ENCODE data around the gene CYFIP1.

Gene CYFIP1

GRCh38 chr15:22979238-22980188 is 655 bp downstream of the CYFIP1 start:
- TF ChIP-seq CTCF (conservative IDR thresholded peaks at IDR 0.05; ENCODE audit: low read depth, low read length): no peak
- DNase-seq (ENCODE audit: low read depth): peak; percentile 57
- H3K4me3 ChIP-seq (ENCODE audit: low read depth, low read length): peak overlapping the region; percentile 94

- H3K4me3 ChIP-seq (ENCODE audit: low read depth, low read length): peak overlapping the region; percentile 94
These were observed 1.4 kb downstream of the CYFIP1 start for GRCh38 chr15:22978691-22979237.

GRCh38 chr15:22974745-22975144 is 5.4 kb downstream of the CYFIP1 start:
- no peak overlapping the region for H3K4me3 ChIP-seq (ENCODE audit: low read depth, low read length)
- no peak for DNase-seq (ENCODE audit: low read depth)
- TF ChIP-seq CTCF (conservative IDR thresholded peaks at IDR 0.05; ENCODE audit: low read depth, low read length): no peak

More at GRCh38 chr15:22978691-22979237, 1.4 kb downstream of the CYFIP1 start:
- no peak for TF ChIP-seq CTCF (conservative IDR thresholded peaks at IDR 0.05; ENCODE audit: low read depth, low read length)
- DNase-seq (ENCODE audit: low read depth): no peak

- H3K4me3 ChIP-seq (ENCODE audit: low read depth, low read length): no peak overlapping the region
- DNase-seq (ENCODE audit: low read depth): no peak
- no peak for TF ChIP-seq CTCF (conservative IDR thresholded peaks at IDR 0.05; ENCODE audit: low read depth, low read length)
These were observed 6.2 kb downstream of the CYFIP1 start for GRCh38 chr15:22973987-22974386.

- TF ChIP-seq CTCF (conservative IDR thresholded peaks at IDR 0.05; ENCODE audit: low read depth, low read length): no peak
- no peak for DNase-seq (ENCODE audit: low read depth)
- H3K4me3 ChIP-seq (ENCODE audit: low read depth, low read length): no peak overlapping the region
These were observed 6.9 kb downstream of the CYFIP1 start for GRCh38 chr15:22973286-22973685.

- no peak for DNase-seq (ENCODE audit: low read depth)
- TF ChIP-seq CTCF (conservative IDR thresholded peaks at IDR 0.05; ENCODE audit: low read depth, low read length): no peak
- H3K4me3 ChIP-seq (ENCODE audit: low read depth, low read length): no peak overlapping the region
These were observed 10.7 kb downstream of the CYFIP1 start for GRCh38 chr15:22969489-22969888.
